DND-41 (cell line): Measurements from ENCODE around the gene RTN1.

Experiments
- EZH2 ChIP-seq: IDR thresholded peaks from 3 replicates; pipeline ENCODE4 v1.6.1; 2012; ENCODE audit warnings: borderline replicate concordance, low read depth, mild to moderate bottlenecking, moderate library complexity, low read length, inconsistent platforms; ENCODE audit not compliant: severe bottlenecking
- TF ChIP-seq, protein P1 (sequence below): IDR thresholded peaks from 2 replicates; pipeline ENCODE4 v1.5.1; 2012; ENCODE audit warnings: borderline replicate concordance, low read length, moderate library complexity, mild to moderate bottlenecking; ENCODE audit not compliant: poor library complexity, severe bottlenecking; ENCODE audit errors: extremely low read depth

DNA sequence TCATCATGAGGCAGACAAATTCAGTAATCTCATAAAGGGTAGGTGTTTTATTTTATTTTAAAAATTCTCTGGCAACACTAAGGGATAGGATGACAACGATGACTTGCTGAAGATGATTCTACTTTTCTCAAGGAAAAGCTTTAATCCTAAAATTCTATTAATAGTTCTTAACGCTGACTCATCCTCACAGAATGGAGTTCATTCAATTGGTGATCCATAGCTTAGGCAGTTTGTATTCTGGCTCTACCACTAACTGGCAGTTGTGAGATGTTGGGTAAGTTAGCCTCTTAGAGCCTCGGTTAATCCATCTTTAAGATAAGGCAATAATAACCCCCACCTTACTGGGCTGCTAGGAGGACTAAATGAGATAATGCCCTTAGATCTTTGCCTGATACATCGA lies 116.3 kb downstream of the RTN1 start:
- TF ChIP-seq, protein P1, sequence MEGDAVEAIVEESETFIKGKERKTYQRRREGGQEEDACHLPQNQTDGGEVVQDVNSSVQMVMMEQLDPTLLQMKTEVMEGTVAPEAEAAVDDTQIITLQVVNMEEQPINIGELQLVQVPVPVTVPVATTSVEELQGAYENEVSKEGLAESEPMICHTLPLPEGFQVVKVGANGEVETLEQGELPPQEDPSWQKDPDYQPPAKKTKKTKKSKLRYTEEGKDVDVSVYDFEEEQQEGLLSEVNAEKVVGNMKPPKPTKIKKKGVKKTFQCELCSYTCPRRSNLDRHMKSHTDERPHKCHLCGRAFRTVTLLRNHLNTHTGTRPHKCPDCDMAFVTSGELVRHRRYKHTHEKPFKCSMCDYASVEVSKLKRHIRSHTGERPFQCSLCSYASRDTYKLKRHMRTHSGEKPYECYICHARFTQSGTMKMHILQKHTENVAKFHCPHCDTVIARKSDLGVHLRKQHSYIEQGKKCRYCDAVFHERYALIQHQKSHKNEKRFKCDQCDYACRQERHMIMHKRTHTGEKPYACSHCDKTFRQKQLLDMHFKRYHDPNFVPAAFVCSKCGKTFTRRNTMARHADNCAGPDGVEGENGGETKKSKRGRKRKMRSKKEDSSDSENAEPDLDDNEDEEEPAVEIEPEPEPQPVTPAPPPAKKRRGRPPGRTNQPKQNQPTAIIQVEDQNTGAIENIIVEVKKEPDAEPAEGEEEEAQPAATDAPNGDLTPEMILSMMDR, result no peak
- TF ChIP-seq EZH2, result no peak
